GM21737 (cell line): ENCODE results near the gene GAB2.

Experiments
- ATAC-seq: cut with Tn5 transposase; IDR thresholded peaks from one replicate; pipeline ENCODE4 v1.9.1; 2021; ENCODE audit warnings: mild to moderate bottlenecking, moderate library complexity; ENCODE audit not compliant: unreplicated experiment

GAB2 gene

GRCh38 chr11:78344676-78345075 is 72.9 kb downstream of the GAB2 start:
- ATAC-seq, result no peak

DNA sequence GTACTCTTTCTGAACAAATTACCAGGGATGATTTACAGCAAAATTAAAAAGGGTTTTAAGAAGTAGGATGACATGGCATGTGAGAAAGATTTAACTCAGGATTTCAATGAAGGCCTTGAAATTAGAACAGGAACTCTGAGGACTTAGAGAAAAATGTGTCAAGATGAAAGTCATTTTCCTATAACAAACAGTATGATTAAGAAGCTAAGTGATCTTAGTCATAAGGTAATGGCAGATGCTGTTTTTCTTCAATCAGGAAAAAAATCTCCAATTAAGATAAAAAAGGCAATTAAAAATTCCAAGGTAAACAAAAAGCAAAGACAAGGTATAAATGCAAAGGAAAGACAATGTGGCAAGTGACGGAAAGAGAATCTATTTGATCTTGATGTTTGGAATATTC is 73.5 kb downstream of the GAB2 start:
- no peak for ATAC-seq

DNA sequence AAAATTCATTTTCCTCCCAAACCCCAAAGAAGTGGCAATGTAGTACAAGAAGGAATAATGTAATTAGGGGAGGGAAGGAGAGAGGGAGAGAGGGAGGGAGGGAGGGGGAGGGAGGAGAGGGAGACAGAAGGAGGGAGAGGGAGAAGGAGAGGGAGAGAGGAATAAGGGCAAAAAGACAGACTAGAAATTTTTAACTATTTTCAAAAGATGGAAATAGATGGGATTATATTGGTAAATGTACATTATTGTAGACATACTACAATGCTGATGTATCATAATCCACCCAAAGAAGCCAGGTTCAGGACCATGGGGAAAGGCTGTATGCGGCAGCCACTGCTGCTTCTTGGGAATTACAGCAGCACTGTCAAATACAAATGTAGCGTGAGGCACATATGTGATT is 74.3 kb downstream of the GAB2 start:
- no peak for ATAC-seq

DNA sequence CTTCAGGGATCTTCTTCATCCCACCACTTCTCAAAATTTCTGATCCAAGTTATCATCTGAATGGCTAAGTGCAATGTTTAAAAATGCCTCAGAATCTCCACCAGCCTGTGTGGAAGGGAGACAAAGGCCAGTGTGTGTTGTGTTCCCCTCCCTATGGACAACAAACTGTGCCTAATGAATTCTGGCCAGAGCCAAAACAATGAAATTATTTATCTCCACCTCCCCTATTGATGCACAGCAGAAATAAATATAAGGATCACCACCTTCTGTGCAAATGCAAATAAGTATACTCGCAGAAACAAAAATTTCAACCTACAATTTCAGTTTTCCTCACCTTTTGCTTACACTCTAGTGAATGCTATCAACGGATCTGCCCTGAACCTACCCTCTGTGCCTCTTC is 75.8 kb downstream of the GAB2 start:
- no peak for ATAC-seq

- ATAC-seq, result no peak
Measured at GRCh38 chr11:78340530-78340929, 77.1 kb downstream of the GAB2 start.

DNA sequence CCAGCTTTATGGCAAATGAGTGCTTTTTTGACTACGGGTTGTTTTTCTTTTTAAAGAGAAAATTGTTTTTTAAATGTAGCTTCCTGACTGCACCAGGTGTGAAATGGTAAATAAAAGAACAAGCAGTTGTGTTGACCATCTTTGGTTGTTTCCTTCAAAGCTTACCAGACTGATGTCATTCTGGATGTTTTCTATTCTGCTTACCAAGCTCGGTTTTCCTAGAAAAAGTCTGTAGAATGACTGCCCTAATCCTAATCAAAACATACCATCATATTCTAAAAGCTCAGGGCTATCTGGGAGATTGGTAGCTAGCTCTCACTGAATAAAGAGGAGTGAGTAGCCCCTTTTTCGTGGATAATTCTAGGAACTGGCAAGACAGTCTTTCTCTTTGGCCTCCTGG is 77.7 kb downstream of the GAB2 start:
- ATAC-seq, result no peak

DNA sequence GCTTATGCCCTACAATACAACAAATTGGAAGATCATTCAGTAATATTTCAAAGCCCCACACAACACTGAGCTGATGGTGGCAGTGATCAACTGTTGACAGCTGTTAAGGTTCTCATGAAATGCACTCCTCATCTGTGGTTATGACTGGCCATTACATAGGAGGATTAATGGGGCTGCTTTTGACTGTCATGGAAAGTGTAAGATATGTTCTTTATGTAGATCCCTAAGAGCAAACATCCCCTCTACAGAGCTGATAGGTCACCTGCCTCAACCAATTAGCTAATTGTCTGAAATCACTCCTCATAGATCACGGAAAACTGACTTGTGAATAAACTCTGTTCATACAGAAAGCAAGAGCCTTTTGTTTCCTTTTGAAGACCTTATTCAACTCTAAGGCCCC is 78.1 kb downstream of the GAB2 start:
- no peak for ATAC-seq

DNA sequence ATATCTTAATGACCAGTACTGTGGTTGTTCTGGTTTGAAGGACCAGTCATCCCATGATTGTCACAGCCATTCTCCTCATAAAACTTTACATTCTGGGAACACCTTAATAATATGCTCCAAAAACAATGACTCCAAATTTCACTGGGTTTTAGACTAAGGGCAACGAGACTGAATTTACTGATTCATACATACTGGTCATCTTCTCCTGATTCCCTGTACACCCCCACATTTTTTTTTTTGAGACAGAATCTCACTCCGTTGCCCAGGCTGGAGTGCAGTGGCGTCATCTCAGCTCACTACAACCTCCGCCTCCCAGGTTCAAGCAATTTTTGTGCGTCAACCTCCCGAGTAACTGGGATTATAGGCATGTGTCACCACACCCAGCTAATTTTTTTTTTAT is 78.9 kb downstream of the GAB2 start:
- no peak for ATAC-seq

DNA sequence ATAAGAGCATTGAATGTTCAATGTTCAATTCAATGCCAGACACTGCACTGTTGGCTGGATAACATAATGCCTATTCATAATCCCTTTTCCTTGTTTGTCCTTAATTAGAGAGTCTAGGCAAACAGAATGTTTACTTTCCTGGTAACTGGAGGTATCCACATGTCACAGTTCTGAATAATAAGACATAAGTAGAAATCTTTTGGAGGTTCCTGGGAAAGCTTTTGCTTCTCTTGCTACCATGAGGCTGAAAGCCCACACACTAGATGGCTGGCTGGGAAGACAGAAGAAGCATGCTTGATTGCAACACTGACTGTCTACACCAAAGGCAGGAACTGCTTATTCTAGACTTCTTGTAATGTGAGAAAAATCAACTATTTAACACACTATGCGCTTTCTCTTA is 79.5 kb downstream of the GAB2 start:
- ATAC-seq, result no peak

GRCh38 chr11:78337554-78337924 is 80.1 kb downstream of the GAB2 start:
- no peak for ATAC-seq

DNA sequence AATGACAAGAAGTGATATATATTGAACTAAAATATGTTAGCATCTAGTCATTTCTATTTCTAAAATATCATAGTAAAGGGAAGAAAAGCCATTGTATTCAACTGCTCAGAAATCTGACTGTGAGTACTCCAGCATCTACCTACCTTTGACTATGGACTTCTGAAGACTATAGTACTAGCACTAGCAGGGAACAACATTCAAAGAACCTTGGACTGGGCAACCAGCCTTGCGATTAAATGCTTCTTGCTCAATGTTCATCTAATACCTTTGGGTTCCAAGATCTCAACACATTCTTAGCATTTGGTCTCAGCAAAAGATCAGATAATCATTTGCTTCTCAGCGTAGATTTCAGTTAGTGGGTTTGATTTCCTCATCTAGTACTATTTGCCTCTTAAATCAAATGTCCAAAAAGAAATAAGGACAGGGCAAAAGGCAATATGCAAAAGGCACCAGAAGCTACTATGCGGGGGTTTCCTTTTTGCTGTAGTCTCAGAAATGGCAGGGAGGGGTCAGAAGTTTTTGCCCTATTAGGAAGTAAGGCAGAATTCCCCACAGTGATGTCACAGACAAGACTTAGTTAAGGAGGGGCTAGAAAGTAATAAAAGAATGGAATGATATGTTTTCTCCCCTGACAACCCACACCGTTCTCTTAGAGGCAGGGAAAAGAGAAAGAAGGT is 80.6 kb downstream of the GAB2 start:
- ATAC-seq, result no peak

DNA sequence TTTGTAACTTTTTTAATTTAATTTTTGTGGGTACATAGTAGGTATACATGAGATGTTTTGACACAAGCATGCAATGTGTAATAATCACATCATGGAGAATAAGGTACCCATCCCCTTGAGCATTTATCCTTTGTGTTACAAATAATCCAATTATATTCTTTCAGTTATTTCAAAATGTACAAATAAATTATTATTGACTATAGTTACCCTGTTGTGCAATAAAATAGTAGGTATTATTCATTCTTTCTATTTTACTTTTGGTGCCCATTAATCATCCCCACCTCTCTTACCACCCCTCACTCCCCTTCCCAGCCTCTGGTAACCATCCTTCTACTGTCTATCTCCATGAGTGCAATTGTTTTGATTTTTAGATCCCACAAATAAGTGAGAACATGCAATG is 83.5 kb downstream of the GAB2 start:
- ATAC-seq, result no peak

- no peak for ATAC-seq
Measured at GRCh38 chr11:78332872-78333271, 84.7 kb downstream of the GAB2 start.

- no peak for ATAC-seq
Measured at GRCh38 chr11:78332174-78332866, 85.3 kb downstream of the GAB2 start.

DNA sequence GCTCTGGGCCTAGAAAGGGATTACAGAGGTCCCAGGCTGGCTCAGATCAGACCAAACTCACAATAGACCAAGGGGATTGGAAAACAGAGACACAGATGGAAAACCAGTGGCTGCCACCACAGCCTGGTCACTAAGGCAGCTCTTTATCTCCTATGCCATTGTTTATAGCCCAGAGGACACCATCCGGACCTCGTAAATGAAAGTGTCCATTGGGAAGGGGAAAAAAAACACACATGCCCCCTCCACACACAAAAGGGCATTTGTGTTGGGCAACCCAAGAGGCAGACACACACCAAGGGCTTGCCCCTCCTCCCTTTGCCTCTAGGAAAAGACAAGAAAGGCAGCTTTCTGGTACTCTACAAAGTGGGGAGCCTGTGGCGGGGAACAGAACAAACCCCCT is 85.9 kb downstream of the GAB2 start:
- no peak for ATAC-seq

GRCh38 chr11:78330361-78330760 is 87.3 kb downstream of the GAB2 start:
- no peak for ATAC-seq

DNA sequence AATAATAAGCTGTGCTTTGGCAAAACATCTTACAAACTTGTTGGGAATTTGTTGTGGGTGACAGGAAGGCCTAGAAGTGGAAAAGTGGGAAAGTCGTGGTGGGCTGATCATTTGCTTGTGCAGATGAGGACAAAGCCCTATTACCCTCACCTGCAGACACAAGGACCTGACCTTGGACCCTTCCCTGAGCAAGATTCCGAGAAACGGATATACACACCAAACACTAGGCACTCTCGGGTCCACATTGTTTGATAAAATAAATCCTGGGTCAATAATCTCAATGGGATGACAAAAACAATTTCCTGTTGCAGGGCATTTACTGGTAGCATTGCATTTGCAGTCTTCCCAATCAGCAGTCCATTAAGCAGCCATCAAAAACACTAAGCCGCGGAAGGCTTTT is 89.7 kb downstream of the GAB2 start:
- no peak for ATAC-seq

DNA sequence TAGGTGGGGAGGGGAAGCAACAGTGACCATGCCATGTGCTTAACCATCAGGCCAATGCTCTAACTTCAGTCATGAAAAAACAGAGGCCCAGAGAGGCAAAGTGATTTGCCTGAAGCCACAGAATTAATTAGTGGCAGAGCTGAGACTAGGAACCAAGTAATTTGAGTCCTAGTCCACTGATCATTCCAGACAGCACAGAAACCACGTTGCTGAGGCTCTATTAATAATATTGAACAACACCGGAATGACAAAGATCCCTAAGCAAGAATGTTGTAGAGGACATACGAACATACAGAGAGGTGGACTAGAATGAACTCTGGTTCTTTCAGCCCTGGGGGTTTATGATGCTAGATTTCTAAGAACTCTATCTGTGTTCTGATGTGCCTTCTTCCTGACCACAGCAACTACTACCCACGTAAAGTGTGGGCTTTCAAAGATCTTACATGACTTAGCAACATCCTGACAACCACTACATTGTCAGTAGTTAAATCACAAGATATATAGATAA is 92.3 kb downstream of the GAB2 start:
- no peak for ATAC-seq

- no peak for ATAC-seq
Measured at GRCh38 chr11:78323363-78323762, 94.3 kb downstream of the GAB2 start.

DNA sequence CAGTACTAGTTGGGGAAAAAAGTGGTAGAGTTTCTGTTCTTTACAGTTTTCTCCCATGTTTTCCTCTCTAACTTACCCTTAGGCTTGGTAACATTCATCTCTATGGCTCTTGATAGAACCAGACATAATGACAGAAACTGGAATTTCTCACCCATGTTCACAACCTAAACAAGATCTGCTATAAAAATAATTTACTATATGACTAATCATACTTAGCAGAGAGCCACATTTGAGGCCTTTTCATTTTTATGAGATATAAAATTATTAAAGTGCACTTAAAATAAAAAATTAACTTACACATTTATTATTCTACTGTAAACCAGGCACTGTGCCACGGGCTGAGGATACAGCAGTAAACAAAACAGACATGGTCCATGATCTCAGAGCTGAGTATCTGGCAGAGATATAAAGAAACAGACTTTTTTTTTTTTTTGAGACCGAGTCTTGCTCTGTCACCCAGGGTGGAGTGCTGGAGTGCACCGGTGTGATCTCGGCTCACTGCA is 98.1 kb downstream of the GAB2 start:
- ATAC-seq, result no peak

- no peak for ATAC-seq
Measured at GRCh38 chr11:78318321-78319114, 99.1 kb downstream of the GAB2 start.

GRCh38 chr11:78315724-78316123 is 101.9 kb downstream of the GAB2 start:
- no peak for ATAC-seq
